HG03280 (cell line): ENCODE results near the gene BPIFB3.
"Not testable (repeated sequence)": the region's sequence is repeated elsewhere in the genome, so short reads cannot be mapped to it uniquely, and the experiment has no call there.

Experiments
- ATAC-seq: cut with Tn5 transposase; IDR thresholded peaks from one replicate; pipeline ENCODE4 v1.9.1; 2021; ENCODE audit warnings: mild to moderate bottlenecking, moderate library complexity; ENCODE audit not compliant: unreplicated experiment

BPIFB3 gene

DNA sequence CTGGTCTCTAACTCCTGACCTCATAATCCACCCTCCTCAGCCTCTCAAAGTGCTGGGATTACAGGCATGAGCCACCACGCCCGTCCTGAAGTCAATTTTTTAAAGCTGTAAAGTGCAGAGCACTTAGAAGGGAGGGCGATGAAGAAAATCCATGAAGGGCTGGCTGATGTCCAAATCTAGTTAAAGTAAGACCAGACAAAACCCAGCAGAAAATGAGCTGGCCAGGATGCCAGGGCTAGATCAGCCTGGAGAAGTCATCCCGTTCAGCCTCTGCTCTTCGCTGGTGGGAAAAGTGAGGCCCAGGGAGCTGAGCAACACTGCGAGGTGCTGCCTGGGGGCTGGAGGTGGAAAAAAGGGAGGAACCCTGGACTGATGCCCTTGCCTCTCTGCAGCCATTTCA is 28.8 kb downstream of the BPIFB3 start:
- no peak for ATAC-seq

DNA sequence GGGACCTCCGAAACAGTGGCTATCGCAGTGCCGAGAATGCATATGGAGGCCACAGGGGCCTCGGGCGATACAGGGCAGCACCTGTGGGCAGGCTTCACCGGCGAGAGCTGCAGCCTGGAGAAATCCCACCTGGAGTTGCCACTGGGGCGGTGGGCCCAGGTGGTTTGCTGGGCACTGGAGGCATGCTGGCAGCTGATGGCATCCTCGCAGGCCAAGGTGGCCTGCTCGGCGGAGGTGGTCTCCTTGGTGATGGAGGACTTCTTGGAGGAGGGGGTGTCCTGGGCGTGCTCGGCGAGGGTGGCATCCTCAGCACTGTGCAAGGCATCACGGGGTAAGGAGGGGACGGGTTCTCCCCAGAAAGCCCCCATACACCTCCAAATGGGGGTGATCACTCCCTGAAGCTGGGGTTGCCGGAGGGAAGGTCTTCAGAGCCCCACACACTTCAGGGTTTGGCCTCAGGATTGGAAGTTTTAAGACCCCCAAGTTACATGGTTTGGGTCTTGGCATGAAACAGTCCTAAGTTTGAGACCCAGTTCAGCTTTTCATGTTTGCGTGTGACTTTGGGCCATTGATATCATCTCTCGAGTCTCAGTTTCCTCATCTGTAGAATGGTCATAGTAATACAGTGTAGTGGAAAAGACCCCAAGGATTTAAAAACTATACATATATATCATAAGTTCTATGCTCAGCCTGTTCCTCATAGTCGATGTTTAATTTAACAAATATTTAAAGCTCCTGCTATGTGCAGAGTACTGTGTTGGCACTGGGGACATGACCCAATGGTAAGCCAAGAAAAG is 30.0 kb downstream of the BPIFB3 start:
- ATAC-seq, result no peak

DNA sequence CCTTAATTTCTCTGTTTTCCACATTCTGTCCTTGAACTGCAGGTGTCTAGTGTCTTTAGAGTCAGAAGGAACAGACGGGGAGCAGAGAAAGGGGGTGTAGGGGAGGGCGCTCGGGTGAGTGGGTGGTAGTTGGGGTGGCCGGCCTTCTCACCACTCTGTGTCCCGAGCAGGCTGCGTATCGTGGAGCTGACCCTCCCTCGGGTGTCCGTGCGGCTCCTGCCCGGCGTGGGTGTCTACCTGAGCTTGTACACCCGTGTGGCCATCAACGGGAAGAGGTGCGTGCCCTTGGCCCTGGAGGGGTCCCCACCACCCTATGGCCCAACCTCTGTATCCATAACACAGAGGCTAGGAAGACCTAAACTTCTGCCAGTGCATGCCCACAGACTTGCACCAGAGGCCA is 31.0 kb downstream of the BPIFB3 start:
- no peak for ATAC-seq

DNA sequence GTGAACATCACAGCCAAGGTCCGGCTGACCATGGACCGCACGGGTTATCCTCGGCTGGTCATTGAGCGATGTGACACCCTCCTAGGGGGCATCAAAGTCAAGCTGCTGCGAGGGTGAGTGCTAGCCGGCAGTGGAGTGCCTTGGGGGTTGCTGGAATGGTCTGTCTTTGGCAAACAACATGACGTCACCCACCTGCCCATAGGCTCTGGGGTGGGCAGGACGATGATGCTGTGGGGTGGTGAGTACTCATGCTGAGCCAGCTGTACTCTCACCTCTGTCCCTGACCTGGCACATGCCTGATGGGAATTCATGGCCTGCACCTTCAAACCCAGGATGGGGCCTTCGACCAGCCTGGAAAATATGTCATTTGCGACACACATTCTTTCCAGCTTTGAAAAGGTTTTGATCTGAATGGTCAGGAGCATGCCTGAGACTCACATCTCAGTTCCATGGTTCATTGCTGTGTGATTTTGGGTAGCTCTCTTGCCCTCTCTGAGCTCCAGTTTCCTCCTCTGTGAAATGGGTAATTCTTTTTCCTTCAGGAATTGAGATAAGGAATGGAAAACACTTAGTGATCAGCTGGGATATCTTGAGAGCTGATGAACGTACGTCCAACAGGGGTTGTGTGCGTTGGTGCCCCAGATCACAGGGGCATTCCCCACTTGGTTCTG is 32.5 kb downstream of the BPIFB3 start:
- no peak for ATAC-seq

DNA sequence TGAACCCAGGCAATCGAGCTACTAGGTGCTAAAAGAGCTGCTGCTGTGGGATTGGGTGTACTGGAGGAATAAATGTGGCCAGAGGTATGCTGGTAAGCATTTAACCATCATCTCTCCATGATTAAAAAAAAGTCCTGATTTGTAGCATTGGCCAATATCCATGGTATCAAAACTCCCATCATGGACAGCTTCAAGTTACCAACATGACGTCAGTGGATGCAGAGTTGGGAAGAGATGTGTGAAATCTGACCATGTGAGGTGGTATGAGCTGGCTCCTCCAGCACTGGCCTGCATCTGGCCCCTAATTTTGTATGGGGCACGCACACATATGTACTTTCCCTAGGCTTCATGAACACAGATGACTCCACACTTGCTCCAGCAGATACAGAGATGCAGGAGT is 37.4 kb downstream of the BPIFB3 start:
- no peak for ATAC-seq

DNA sequence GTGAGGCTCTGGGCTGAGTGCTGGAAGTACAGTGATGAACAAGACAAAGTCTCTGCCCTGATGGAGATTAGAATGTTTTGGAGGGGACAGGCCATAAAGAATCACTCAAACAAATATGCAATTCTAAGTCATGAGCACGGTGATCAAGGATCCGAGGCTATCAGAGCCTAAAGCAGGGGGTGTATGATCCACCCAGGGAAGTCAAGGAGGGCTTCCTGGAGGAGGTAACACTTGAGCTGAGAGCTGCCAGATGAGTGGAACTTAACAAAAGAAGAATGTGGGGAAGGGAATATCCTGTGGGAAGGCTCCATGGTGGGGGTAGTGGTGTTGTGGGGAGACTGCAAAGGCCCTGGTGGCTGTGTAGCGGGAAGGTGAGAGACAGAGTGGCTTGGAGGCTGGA is 38.0 kb downstream of the BPIFB3 start:
- no peak for ATAC-seq

DNA sequence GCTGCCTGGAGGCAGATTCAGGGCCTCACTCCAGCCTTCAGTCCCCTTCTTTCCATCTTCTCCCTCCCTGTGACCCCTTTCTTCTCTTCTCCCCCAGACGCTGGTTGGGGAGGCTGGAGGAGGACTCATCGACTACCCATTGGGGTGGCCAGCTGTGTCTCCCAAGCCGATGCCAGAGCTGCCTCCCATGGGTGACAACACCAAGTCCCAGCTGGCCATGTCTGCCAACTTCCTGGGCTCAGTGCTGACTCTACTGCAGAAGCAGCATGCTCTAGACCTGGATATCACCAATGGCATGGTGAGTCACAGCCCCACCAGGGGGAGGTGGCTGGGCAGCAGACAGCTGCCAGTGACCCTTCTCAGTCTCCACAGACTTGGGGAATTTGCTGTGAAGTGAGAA is 38.7 kb downstream of the BPIFB3 start:
- ATAC-seq, result no peak

DNA sequence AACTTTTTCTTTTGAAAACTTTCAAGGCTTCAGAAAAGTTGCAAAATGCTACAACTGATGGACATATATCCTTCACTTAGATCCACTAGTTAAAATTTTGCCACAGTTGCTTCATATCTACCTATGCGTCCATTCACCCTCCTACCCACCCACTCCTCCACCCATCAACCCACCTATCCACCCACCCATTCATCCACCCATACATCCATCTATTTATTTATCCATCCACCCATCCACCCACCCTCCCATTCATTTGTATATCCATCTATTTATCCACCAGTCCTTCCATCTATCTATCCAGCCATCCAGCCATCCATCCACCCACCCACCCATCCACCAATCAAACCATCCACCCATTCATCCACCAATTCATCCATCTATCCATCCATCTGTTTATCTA is 39.4 kb downstream of the BPIFB3 start:
- no peak for ATAC-seq

DNA sequence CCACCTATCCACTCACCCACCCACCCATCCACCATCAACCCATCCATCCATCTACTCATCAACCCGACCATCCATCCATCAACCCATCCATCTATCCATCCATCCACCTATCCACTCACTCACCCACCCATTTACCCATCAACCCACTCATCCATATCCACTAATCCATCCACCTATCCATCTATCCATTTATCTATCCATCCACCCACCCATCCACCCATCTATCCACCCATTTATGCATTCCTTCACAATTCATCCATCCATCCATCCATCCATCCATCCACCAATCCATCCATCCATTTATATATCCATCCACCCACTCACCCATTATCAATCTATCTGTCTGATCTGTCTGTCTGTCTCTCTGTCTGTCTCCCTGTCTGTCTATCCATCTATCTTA is 39.9 kb downstream of the BPIFB3 start:
- ATAC-seq, result no peak

DNA sequence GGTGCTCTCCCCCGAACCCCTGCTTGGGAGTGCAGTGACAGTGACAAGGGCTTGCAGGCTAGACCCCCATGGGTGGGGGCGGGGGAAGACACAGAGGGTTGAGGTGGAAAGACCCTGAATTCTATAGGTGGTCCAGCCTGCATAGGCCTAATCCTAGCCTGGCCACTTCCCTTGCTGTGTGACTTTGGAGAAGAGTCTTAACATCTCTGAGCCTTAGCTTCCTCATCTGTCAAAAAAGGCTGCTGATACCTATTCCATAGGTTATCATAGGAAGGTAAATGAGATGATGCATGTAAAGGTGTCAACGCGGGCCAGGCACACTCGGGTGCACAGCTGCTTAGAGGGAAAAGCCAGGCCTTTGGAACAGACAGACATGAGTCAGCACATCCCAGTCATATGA is 41.5 kb downstream of the BPIFB3 start:
- no peak for ATAC-seq

DNA sequence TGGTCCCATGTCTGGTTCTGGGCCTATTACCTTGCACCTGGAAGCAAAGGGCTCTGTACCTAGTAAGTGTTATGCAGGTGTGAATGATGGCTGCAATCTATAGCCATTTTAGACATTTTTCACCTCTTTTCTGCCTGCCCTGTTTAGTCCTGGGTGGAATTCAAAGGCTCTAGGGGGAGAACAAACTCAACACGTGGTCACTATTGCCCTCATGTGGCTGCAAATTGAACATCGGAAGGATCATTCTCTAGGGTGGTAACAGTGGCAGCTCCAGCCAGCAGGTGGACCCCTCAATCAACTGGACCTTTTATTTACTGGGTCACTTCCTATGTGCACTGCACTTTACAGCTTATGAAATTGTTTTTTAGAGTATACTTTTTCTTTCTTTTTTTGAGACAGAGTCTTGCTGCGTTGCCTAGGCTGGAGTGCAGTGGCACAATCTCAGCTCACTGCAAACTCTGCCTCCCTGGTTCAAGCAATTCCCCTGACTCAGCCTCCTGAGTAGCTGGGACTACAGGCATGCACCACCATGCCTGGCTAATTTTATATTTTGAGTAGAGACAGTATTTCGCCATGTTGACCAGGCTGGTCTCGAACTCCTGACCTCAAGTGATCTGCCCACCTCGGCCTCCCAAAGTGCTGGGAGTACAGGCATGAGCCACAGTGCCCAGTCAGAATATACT is 42.3 kb downstream of the BPIFB3 start:
- ATAC-seq, result not testable (repeated sequence)

DNA sequence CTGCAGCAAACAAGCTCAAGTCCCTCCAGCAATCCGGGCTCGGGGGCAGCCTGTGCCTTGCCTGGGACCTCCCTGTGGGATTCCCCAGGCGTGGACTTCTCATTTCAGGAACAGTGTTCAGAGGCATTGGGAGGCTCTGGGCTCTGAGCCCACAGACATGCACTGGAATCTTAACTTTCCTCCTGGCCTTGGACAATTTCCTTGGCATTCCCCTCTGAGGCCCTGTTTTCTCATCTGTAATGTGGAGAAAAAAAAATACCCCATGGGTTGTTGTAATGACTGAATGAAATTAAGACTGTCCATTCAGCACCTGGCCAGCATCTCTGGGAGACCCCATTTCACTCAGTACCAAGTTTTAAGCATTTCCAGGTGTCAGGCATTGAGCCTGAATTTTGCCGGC is 43.3 kb downstream of the BPIFB3 start:
- no peak for ATAC-seq

DNA sequence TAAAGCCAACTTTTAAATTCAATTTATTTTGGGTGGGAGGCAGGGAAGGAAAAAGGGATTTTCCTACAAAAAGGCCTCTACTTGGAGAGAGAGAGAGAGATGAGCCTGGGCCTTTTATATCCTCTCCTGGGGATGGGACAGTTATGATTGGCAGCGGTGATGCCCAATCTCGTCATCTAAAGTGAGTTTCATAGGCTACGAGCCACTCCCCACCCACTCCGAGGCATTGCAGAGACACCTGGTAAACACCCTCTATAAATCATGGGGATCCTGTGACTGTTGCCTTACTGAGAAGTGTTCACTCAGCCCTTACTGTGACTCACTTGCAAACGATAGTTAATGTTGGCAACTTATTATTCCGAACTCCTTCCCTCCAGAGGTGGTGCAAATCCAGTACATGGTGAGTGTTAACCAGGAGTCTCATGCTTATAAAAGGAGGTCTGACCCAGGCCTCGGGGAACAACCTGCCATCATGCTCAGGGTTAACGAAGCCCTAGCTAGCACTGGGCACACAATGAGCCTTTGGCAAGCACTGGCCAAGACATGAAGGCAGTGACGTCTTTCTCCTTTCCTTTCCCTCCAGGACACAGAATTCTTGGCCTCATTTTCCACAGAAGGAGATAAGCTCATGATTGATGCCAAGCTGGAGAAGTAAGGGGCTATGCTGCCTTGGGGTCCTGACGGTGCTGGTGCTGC is 46.3 kb downstream of the BPIFB3 start:
- ATAC-seq, result no peak

DNA sequence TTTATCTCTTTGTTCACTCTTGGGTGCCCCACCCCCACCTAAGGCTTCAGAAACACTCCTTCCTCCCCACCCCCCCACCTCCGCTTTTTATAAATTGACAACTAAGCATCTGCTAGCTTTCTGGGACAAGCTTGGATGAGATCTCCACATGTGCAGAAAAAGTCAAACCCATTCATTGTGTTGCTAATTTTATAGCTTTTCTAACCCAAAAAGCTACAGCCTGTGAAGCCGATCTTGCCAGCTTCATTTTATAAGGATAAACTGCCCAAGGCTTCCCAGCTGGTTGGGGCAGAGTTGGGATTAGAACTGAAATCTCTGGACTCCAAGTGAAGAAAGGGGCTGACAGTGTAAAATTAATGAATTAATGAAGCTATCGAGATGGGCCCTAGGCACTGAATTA is 49.9 kb downstream of the BPIFB3 start:
- ATAC-seq, result no peak

DNA sequence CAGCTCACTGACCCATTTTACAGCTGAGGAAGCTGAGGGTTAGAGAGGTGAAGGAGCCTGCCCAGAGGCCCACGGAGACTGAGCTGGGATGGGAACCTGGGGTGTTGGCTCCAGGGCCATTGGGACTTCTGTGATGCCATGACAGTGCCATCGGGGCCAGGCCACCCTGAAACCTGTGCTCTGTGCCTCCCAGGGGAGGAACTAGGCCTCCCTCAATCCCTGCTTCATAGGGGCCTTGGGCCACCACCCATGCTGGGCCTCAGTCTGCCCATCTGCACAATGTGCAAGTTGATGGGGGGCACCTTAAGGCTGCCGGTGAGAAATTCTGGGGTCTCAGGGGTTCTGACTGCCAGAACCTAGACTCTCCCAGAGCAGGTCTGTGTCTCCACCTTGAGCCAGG is 50.6 kb downstream of the BPIFB3 start:
- no peak for ATAC-seq

DNA sequence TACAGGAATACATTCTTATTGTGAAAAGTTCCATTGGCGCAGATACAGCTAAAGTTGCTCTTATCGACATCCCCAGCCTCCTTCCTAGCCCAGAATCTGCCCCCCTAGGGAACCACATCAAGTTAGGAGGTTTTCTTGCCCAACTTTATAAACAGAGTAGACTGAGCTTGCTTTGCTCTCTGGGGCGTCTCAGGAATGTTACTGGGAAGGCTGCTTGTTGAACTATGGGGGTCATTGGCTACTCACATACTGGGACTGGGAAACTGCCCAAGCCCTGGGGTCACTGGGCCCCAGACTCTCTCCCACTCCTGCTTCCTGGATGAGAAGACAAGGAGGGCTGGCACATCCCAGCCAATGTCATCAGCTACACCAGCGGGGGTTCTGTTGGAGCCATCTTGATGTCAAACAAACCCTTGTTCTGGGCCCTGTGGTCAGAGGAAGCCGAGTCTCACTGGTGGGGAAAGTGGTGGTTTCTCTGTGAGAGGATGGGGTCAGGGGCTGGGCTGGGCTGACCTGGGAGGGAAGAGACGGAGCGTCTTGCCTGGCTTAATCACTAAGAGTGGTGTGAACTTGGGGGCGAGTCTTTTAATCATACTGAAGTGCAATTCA is 51.7 kb downstream of the BPIFB3 start:
- ATAC-seq, result no peak

DNA sequence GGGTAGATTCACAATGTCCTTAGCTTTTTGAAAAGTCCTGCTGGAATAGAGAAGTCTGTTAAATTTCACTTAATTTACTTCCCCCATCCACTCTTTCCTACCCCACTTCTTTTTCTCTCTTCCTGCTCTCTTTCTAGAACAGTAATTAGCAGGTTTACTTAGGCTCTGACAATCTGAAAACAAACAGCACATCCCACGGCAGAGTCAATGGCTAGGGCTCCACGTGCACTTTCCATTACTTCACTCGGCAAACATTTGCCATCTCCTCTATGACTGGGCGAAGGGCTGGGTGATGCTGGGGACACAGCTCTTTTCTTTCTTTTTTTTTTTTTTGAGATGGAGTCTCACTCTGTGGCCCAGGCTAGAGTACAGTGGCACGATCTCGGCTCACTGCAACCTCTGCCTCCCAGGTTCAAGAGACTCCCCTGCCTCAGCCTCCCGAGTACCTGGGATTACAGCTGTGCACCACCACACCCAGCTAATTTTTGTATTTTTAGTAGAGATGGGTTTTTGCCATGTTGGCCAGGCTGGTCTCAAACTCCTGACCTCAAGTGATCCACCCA is 52.4 kb downstream of the BPIFB3 start:
- not testable (repeated sequence) for ATAC-seq

DNA sequence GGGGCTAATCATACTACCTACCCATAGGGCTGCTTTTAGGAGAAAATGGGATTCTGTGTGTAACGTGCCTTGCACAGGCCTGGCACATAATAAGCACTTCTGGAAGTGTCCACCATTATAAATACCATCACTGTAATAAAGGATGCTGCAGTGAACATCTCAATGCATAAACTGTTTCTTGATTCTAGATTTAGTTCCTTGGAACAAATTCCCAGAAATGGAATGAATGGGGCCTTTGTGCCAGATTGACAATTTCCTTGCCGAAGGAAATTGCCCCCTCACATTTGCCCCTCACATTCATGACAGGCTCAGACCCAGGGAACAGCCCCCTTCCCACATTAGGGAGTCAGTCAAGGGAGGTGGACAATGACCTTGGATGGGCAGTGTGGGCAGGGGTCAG is 55.0 kb downstream of the BPIFB3 start:
- no peak for ATAC-seq

DNA sequence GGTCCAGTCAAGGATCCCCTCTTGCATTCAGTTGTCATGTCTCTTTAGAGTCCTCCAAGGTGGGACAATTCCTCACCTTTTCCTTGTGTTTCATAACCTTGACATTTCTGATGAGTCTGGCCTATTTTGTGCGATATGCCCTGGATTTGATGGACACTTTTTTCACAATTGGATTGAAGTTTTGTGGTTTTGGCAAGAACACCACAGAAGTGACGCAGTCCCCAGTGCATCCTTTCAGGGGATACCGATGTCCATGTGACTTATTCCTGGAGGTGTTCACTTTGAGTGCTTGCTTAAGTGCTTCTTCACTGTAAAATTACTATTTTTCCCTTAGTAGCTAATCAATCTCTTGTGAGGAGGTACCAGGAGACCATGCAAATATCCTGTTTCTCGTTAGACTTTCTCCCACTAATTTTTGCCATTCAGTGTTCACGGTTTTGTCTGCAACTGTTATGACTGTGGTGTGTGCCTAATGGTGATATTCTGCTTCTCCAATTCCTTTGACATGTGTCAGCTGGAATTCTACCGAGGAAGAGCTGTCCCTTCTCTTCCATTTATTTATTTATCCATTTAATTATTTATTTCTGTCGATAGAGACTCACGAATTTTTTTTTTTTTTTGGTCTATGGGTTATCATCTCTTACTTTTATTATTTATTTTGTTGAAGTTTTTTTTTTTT is 56.6 kb downstream of the BPIFB3 start:
- no peak for ATAC-seq

DNA sequence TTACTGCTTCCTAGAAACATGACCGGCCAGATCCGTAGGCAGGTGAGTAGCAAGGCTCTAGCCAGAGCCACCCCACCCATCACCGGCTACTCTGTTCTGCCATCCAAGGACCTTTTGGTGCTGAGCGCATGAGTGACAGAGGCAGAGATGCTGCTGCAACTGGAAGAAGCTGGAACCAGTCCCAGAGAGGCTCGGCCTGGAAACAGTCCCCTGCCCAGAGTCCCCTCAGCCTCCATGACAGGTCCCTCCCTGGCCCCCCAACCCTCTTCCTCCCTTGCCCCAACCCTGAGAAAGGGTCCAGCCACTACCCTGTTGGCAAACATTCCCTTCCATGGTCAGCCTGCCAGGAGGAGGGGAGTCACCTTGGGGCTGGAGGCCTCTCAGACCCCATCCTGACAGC is 57.6 kb downstream of the BPIFB3 start:
- ATAC-seq, result no peak
